ENCODE measurements around the gene MPPED2.

DNA sequence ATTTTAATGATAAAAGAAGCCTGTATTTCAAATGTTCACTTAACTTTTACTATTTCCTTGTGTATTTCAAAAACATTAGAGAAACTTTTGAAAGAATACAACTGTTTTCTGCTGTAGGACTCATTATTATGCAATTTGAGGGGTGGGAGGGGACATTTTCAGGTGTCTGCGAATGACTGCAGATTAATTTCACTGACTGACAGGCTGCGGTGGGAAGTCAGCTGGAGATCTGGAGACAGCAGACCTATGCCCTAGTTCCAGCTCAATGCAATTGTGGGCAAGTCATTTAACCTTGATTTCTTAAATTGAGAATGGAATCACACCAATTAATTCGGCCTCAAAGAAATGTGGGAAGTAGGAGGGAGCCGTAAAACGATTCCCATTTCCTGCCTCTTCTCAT, 134.5 kb downstream of the MPPED2 start:
- TF ChIP-seq, protein P1, sequence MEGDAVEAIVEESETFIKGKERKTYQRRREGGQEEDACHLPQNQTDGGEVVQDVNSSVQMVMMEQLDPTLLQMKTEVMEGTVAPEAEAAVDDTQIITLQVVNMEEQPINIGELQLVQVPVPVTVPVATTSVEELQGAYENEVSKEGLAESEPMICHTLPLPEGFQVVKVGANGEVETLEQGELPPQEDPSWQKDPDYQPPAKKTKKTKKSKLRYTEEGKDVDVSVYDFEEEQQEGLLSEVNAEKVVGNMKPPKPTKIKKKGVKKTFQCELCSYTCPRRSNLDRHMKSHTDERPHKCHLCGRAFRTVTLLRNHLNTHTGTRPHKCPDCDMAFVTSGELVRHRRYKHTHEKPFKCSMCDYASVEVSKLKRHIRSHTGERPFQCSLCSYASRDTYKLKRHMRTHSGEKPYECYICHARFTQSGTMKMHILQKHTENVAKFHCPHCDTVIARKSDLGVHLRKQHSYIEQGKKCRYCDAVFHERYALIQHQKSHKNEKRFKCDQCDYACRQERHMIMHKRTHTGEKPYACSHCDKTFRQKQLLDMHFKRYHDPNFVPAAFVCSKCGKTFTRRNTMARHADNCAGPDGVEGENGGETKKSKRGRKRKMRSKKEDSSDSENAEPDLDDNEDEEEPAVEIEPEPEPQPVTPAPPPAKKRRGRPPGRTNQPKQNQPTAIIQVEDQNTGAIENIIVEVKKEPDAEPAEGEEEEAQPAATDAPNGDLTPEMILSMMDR (IDR thresholded peaks at IDR 0.05) = no peak
- no peak for TF ChIP-seq POLR2A (IDR thresholded peaks at IDR 0.05)
